ENCODE results near the gene OPALIN. TPM values are rescaled to one million over a fixed set of nuclear protein-coding genes. Genes with fewer than 3 reads are reported as not detected.

The OPALIN gene
- total and polyA plus RNA-seq, 9 of the 15 experiments (the other 6 are each of a cell fraction or from before 2014, with no cell fraction given) = not detected

GRCh38 chr10:96309628-96310320, 49.0 kb downstream of the OPALIN start:
- Histone ChIP-seq H3K27ac (ENCODE audit: extremely low read depth, low read depth, low read length) (no peak overlapping the region), H4K20me1 (replicated peaks; ENCODE audit: control insufficient read depth, insufficient read depth, low read length) (no peaks in the 10 kb centered on the region), H3K9me3 (replicated peaks; ENCODE audit: control insufficient read depth, insufficient read depth, low read depth, low read length) (no peaks in the 10 kb centered on the region), H3K27me3 (ENCODE audit: control insufficient read depth in 2 of 2, insufficient read depth in 2 of 2, low read length in 2 of 2) (peaks cover 0 to 5% of the 10 kb centered on the region in 2 experiments; a peak in 3 of 5 replicates), H3K9ac (ENCODE audit: insufficient read depth in 1 of 2, low read depth in 2 of 2, low read length in 2 of 2) (no peak overlapping the region), H3K36me3 (ENCODE audit: control insufficient read depth, insufficient read depth, low read length) (no peaks in the 10 kb centered on the region), H3K4me2 (ENCODE audit: insufficient read depth, low read length) (no peak overlapping the region), H2AFZ (ENCODE audit: low read depth, low read length) (no peak overlapping the region), H3K4me3 (no peak overlapping the region), H3K9me1 (ENCODE audit: control insufficient read depth, insufficient read depth, low read length) (no peaks in the 10 kb centered on the region), H3K79me2 (ENCODE audit: control insufficient read depth, insufficient read depth, low read length) (no peaks in the 10 kb centered on the region), H3K4me1 (replicated peaks in 1 of 2; ENCODE audit: control insufficient read depth in 2 of 2, insufficient read depth in 2 of 2, low read length in 2 of 2) (no peaks in the 10 kb centered on the region)
- FAIRE-seq (no peak), DNase-seq (ENCODE audit: extremely low read depth in 1 of 4, low spot score in 3 of 4) (no peak), ATAC-seq (no peak)
- ChIA-PET CTCF (ENCODE audit: low intra/inter-chr PET ratio) (no interaction called here), POLR2A (interaction anchor here (0.6 kb wide), 1 partner anchor 24 kb away, joined by 3 read pairs; no protein-coding TSS in a partner anchor)
- in situ Hi-C loops (cut with MboI) (no loop called here), intact Hi-C loops (cut with micrococcal nuclease) (no loop called here)
- 0% methylated on average over 3 of the region's 3 CpGs for WGBS (ENCODE audit: insufficient coverage, low coverage, missing lambda C conversion rate)
- BruUV-seq (replicated peaks) = no TSS peak
- TF ChIP-seq, protein P1, sequence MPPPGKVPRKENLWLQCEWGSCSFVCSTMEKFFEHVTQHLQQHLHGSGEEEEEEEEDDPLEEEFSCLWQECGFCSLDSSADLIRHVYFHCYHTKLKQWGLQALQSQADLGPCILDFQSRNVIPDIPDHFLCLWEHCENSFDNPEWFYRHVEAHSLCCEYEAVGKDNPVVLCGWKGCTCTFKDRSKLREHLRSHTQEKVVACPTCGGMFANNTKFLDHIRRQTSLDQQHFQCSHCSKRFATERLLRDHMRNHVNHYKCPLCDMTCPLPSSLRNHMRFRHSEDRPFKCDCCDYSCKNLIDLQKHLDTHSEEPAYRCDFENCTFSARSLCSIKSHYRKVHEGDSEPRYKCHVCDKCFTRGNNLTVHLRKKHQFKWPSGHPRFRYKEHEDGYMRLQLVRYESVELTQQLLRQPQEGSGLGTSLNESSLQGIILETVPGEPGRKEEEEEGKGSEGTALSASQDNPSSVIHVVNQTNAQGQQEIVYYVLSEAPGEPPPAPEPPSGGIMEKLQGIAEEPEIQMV (tag; conservative IDR thresholded peaks at IDR 0.05; ENCODE audit: low read depth) = no peak
- TF ChIP-seq, protein P2, sequence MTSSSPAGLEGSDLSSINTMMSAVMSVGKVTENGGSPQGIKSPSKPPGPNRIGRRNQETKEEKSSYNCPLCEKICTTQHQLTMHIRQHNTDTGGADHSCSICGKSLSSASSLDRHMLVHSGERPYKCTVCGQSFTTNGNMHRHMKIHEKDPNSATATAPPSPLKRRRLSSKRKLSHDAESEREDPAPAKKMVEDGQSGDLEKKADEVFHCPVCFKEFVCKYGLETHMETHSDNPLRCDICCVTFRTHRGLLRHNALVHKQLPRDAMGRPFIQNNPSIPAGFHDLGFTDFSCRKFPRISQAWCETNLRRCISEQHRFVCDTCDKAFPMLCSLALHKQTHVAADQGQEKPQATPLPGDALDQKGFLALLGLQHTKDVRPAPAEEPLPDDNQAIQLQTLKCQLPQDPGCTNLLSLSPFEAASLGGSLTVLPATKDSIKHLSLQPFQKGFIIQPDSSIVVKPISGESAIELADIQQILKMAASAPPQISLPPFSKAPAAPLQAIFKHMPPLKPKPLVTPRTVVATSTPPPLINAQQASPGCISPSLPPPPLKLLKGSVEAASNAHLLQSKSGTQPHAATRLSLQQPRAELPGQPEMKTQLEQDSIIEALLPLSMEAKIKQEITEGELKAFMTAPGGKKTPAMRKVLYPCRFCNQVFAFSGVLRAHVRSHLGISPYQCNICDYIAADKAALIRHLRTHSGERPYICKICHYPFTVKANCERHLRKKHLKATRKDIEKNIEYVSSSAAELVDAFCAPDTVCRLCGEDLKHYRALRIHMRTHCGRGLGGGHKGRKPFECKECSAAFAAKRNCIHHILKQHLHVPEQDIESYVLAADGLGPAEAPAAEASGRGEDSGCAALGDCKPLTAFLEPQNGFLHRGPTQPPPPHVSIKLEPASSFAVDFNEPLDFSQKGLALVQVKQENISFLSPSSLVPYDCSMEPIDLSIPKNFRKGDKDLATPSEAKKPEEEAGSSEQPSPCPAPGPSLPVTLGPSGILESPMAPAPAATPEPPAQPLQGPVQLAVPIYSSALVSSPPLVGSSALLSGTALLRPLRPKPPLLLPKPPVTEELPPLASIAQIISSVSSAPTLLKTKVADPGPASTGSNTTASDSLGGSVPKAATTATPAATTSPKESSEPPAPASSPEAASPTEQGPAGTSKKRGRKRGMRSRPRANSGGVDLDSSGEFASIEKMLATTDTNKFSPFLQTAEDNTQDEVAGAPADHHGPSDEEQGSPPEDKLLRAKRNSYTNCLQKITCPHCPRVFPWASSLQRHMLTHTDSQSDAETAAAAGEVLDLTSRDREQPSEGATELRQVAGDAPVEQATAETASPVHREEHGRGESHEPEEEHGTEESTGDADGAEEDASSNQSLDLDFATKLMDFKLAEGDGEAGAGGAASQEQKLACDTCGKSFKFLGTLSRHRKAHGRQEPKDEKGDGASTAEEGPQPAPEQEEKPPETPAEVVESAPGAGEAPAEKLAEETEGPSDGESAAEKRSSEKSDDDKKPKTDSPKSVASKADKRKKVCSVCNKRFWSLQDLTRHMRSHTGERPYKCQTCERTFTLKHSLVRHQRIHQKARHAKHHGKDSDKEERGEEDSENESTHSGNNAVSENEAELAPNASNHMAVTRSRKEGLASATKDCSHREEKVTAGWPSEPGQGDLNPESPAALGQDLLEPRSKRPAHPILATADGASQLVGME (CRISPR knock-in tag; IDR thresholded peaks at IDR 0.05) = no peak
- TF ChIP-seq TRIM25 (IDR thresholded peaks at IDR 0.05; ENCODE audit: borderline replicate concordance) (no peak), NFIC (IDR thresholded peaks at IDR 0.05) (no peak), THRB (CRISPR knock-in tag; conservative IDR thresholded peaks at IDR 0.05) (no peak), FOXK2 (conservative IDR thresholded peaks at IDR 0.05 in 1 of 2, IDR thresholded peaks at IDR 0.05 in 1 of 2; ENCODE audit: low read depth in 2 of 2) (no peak), ZNF239 (CRISPR knock-in tag; IDR thresholded peaks at IDR 0.05) (no peak), RBFOX2 (IDR thresholded peaks at IDR 0.05; ENCODE audit: low read depth, low read length) (no peak)

All from K562 (cell line).